Measurements from ENCODE around the gene MEIOC.
"Not testable (repeated sequence)": the region's sequence is repeated elsewhere in the genome, so short reads cannot be mapped to it uniquely, and the experiment has no call there.

MEIOC gene

GRCh38 chr17:44663095-44663494, 6.8 kb downstream of the MEIOC start:
- no peak for DNase-seq (ENCODE audit: low spot score in 2 of 2)
- in situ Hi-C loops (cut with MboI; ENCODE audit: low sequenced_read_pairs), result no loop called here
- no peaks in the 10 kb centered on the region for H3K9me3 ChIP-seq

GRCh38 chr17:44664867-44665266, 8.6 kb downstream of the MEIOC start:
- Histone ChIP-seq H3K9me3 (no peaks in the 10 kb centered on the region), H3K36me3 (replicated peaks) (peaks cover 21% of the 10 kb centered on the region), H3K4me3 (no peak overlapping the region), H3K27me3 (ENCODE audit: low read depth) (no peaks in the 10 kb centered on the region), H3K4me1 (no peaks in the 10 kb centered on the region)
- in situ Hi-C loops (cut with MboI; ENCODE audit: low sequenced_read_pairs), result no loop called here
- no peak for DNase-seq (ENCODE audit: low spot score in 2 of 2)

More at GRCh38 chr17:44663095-44663494, 6.8 kb downstream of the MEIOC start:
- Histone ChIP-seq H3K36me3 (replicated peaks) (peaks cover 20% of the 10 kb centered on the region), H3K4me3 (no peak overlapping the region), H3K4me1 (no peaks in the 10 kb centered on the region), H3K27me3 (ENCODE audit: low read depth) (no peaks in the 10 kb centered on the region)

- in situ Hi-C loops (cut with MboI; ENCODE audit: low sequenced_read_pairs), result no loop called here
Observed at GRCh38 chr17:44666006-44666405, 9.7 kb downstream of the MEIOC start.

GRCh38 chr17:44672479-44673093, 16.3 kb downstream of the MEIOC start:
- Histone ChIP-seq H3K9me3 (no peaks in the 10 kb centered on the region), H3K27me3 (ENCODE audit: low read depth) (no peaks in the 10 kb centered on the region), H3K36me3 (replicated peaks) (peaks cover 15% of the 10 kb centered on the region), H3K4me1 (no peaks in the 10 kb centered on the region), H3K4me3 (no peak overlapping the region)
- DNase-seq (ENCODE audit: low spot score in 2 of 2), result peak in 1 of 2 experiments; percentile 44
- in situ Hi-C loops (cut with MboI; ENCODE audit: low sequenced_read_pairs), result no loop called here

More at GRCh38 chr17:44666006-44666405, 9.7 kb downstream of the MEIOC start:
- H3K9me3 ChIP-seq, result no peaks in the 10 kb centered on the region
- no peak overlapping the region for H3K4me3 ChIP-seq
- no peak for DNase-seq (ENCODE audit: low spot score in 2 of 2)
- no peaks in the 10 kb centered on the region for H3K27me3 ChIP-seq (ENCODE audit: low read depth)
- no peaks in the 10 kb centered on the region for H3K4me1 ChIP-seq
- peaks cover 21% of the 10 kb centered on the region for H3K36me3 ChIP-seq (replicated peaks)

GRCh38 chr17:44673893-44674292, 17.6 kb downstream of the MEIOC start:
- H3K4me1 ChIP-seq, result no peaks in the 10 kb centered on the region
- no peaks in the 10 kb centered on the region for H3K27me3 ChIP-seq (ENCODE audit: low read depth)
- DNase-seq (ENCODE audit: low spot score in 2 of 2), result no peak
- no peaks in the 10 kb centered on the region for H3K9me3 ChIP-seq
- in situ Hi-C loops (cut with MboI; ENCODE audit: low sequenced_read_pairs), result no loop called here
- H3K4me3 ChIP-seq, result no peak overlapping the region
- peaks cover 21% of the 10 kb centered on the region for H3K36me3 ChIP-seq (replicated peaks)

- Histone ChIP-seq H3K36me3 (replicated peaks) (peaks cover 37% of the 10 kb centered on the region), H3K9me3 (no peaks in the 10 kb centered on the region), H3K27me3 (ENCODE audit: low read depth) (no peaks in the 10 kb centered on the region), H3K4me3 (no peak overlapping the region), H3K4me1 (no peaks in the 10 kb centered on the region)
- no peak for DNase-seq (ENCODE audit: low spot score in 2 of 2)
- in situ Hi-C loops (cut with MboI; ENCODE audit: low sequenced_read_pairs), result no loop called here
Observed at GRCh38 chr17:44677136-44677535, 20.9 kb downstream of the MEIOC start.

- peaks cover 39% of the 10 kb centered on the region for H3K36me3 ChIP-seq (replicated peaks)
- DNase-seq (ENCODE audit: low spot score in 2 of 2); in situ Hi-C loops (cut with MboI; ENCODE audit: low sequenced_read_pairs); H3K27me3 ChIP-seq (ENCODE audit: low read depth); H3K4me1 ChIP-seq; H3K4me3 ChIP-seq; H3K9me3 ChIP-seq: not testable (repeated sequence)
Observed at GRCh38 chr17:44683303-44683702, 27.0 kb downstream of the MEIOC start.

- H3K27me3 ChIP-seq (ENCODE audit: low read depth), result no peaks in the 10 kb centered on the region
- no peak for DNase-seq (ENCODE audit: low spot score in 2 of 2)
- H3K36me3 ChIP-seq (replicated peaks), result peaks cover 14% of the 10 kb centered on the region
- H3K9me3 ChIP-seq, result no peaks in the 10 kb centered on the region
- in situ Hi-C loops (cut with MboI; ENCODE audit: low sequenced_read_pairs), result no loop called here
- no peak overlapping the region for H3K4me3 ChIP-seq
- peaks cover 11% of the 10 kb centered on the region for H3K4me1 ChIP-seq
Observed at GRCh38 chr17:44687756-44688155, 31.5 kb downstream of the MEIOC start.

GRCh38 chr17:44688200-44688599, 31.9 kb downstream of the MEIOC start:
- H3K9me3 ChIP-seq, result no peaks in the 10 kb centered on the region
- in situ Hi-C loops (cut with MboI; ENCODE audit: low sequenced_read_pairs), result no loop called here
- no peaks in the 10 kb centered on the region for H3K27me3 ChIP-seq (ENCODE audit: low read depth)
- DNase-seq (ENCODE audit: low spot score in 2 of 2), result no peak
- peaks cover 10% of the 10 kb centered on the region for H3K36me3 ChIP-seq (replicated peaks)
- peaks cover 11% of the 10 kb centered on the region for H3K4me1 ChIP-seq
- H3K4me3 ChIP-seq, result peak overlapping the region; percentile 89; the same call in 1 of the 2 replicates

GRCh38 chr17:44688675-44689476, 32.6 kb downstream of the MEIOC start:
- Histone ChIP-seq H3K4me1 (peaks cover 13% of the 10 kb centered on the region), H3K4me3 (peak overlapping the region; percentile 89), H3K36me3 (replicated peaks) (peaks cover 7% of the 10 kb centered on the region; the same call in 1 of the 2 replicates), H3K27me3 (ENCODE audit: low read depth) (no peaks in the 10 kb centered on the region), H3K9me3 (no peaks in the 10 kb centered on the region)
- DNase-seq (ENCODE audit: low spot score in 2 of 2), result no peak
- in situ Hi-C loops (cut with MboI; ENCODE audit: low sequenced_read_pairs), result no loop called here

- DNase-seq (ENCODE audit: low spot score in 2 of 2), result peak; percentile 94 to 95
- Histone ChIP-seq H3K36me3 (replicated peaks) (peaks cover 7% of the 10 kb centered on the region; the same call in 1 of the 2 replicates), H3K9me3 (no peaks in the 10 kb centered on the region), H3K4me1 (peaks cover 16% of the 10 kb centered on the region), H3K27me3 (ENCODE audit: low read depth) (no peaks in the 10 kb centered on the region), H3K4me3 (peak within 1 kb of the TSS; percentile 89)
- in situ Hi-C loops (cut with MboI; ENCODE audit: low sequenced_read_pairs), result no loop called here
Observed at GRCh38 chr17:44689477-44690217, 33.4 kb downstream of the MEIOC start, which contains the start of gene CCDC43. TSS of gene CCDC43 (minus strand) at chr17:44689776. CDS start at chr17:44689753, 23 bp downstream.

GRCh38 chr17:44690746-44691306, 34.6 kb downstream of the MEIOC start:
- in situ Hi-C loops (cut with MboI; ENCODE audit: low sequenced_read_pairs); H3K9me3 ChIP-seq; H3K36me3 ChIP-seq (replicated peaks); DNase-seq (ENCODE audit: low spot score in 2 of 2); H3K27me3 ChIP-seq (ENCODE audit: low read depth): not testable (repeated sequence)
- H3K4me1 ChIP-seq, result peaks cover 19% of the 10 kb centered on the region
- peak overlapping the region; percentile 89 for H3K4me3 ChIP-seq

- no peaks in the 10 kb centered on the region for H3K36me3 ChIP-seq (replicated peaks)
- H3K27me3 ChIP-seq (ENCODE audit: low read depth), result no peaks in the 10 kb centered on the region
- no peaks in the 10 kb centered on the region for H3K9me3 ChIP-seq
- in situ Hi-C loops (cut with MboI; ENCODE audit: low sequenced_read_pairs), result no loop called here
- H3K4me1 ChIP-seq, result peaks cover 14% of the 10 kb centered on the region
- no peak overlapping the region for H3K4me3 ChIP-seq
- no peak for DNase-seq (ENCODE audit: low spot score in 2 of 2)
Observed at GRCh38 chr17:44693609-44694008, 37.3 kb downstream of the MEIOC start.

Measured in HAP-1 (cell line).